ES-I3 (cell line): ENCODE data around the gene MRPS26.
A peak's percentile ranks its signal among the peaks of the same experiment; 100 is the strongest.

ENCODE experiments used
- H3K36me3 ChIP-seq: 2 replicates; pipeline ENCODE4 v1.6.1; 2013; ENCODE audit warnings: mild to moderate bottlenecking, low read length, control low read depth, moderate library complexity; ENCODE audit not compliant: insufficient read depth
- H3K4me1 ChIP-seq: 2 replicates; pipeline ENCODE4 v1.6.1; 2013; ENCODE audit warnings: mild to moderate bottlenecking, control low read depth, low read length; ENCODE audit not compliant: insufficient read depth
- H3K9ac ChIP-seq: 2 replicates; pipeline ENCODE4 v1.6.1; 2013; ENCODE audit warnings: low read depth, mild to moderate bottlenecking, low read length, moderate library complexity
- H3K9me3 ChIP-seq: 2 replicates; pipeline ENCODE4 v1.6.1; 2013; ENCODE audit warnings: mild to moderate bottlenecking, low read length, moderate library complexity; ENCODE audit not compliant: control insufficient read depth, insufficient read depth

MRPS26 gene

GRCh38 chr20:3027987-3028386, 17.9 kb upstream of the MRPS26 start:
- H3K36me3 ChIP-seq = peaks cover 18% of the 10 kb centered on the region
- no peaks in the 10 kb centered on the region for H3K9me3 ChIP-seq
- H3K4me1 ChIP-seq = no peaks in the 10 kb centered on the region
- no peak overlapping the region for H3K9ac ChIP-seq

GRCh38 chr20:3031524-3032147, 14.2 kb upstream of the MRPS26 start:
- H3K9ac ChIP-seq = no peak overlapping the region
- no peaks in the 10 kb centered on the region for H3K9me3 ChIP-seq
- no peaks in the 10 kb centered on the region for H3K4me1 ChIP-seq
- H3K36me3 ChIP-seq = peaks cover 8% of the 10 kb centered on the region; the same call in 1 of the 2 replicates

DNA sequence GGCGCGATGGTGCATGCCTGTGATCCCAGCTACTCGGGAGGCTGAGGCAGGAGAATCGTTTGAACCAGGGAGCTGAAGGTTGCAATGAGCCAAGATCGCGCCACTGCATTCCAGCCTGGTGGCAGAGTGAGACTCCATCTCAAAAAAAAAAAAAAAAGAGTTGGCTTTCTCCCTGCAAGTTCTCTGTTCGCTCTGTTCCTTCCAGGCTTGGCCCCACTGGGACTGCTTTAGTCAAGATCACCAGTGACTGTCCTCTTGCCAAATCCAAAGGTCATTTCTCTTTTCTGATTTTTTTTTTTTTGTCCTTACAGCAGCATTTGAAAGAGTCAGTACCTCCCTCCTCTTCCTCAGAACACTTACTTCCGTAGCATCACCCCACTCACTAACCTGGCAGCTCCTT, 13.2 kb upstream of the MRPS26 start:
- H3K9me3 ChIP-seq = no peaks in the 10 kb centered on the region
- no peaks in the 10 kb centered on the region for H3K4me1 ChIP-seq
- H3K36me3 ChIP-seq = peaks cover 13% of the 10 kb centered on the region
- H3K9ac ChIP-seq = no peak overlapping the region

- Histone ChIP-seq H3K9me3 (no peaks in the 10 kb centered on the region), H3K36me3 (peaks cover 22% of the 10 kb centered on the region), H3K9ac (no peak overlapping the region), H3K4me1 (peaks cover 10% of the 10 kb centered on the region)
These were observed 8.2 kb upstream of the MRPS26 start for GRCh38 chr20:3037654-3038053.

GRCh38 chr20:3038454-3038853, 7.4 kb upstream of the MRPS26 start:
- Histone ChIP-seq H3K4me1 (peaks cover 11% of the 10 kb centered on the region), H3K36me3 (peaks cover 22% of the 10 kb centered on the region), H3K9me3 (no peaks in the 10 kb centered on the region), H3K9ac (no peak overlapping the region)

DNA sequence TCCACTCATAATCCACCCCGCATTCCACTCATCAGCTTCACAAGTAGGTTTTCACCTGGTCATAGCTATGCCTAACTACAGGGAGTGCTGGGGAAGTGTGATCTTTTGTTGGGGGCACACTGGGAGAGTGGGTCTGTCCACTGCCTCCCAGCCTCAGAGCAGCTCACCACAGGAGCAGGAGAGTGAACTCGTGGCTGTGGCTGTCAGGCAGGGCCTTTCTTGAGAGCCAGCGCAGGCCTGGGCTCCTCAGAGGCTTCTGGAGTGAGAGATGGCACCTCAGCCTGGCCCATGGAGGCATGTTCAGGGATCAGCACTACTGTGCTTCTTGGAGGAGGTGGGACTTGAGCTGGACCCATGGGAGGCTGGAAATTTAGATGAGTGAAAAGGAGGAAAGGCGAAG, 6.4 kb upstream of the MRPS26 start:
- Histone ChIP-seq H3K9me3 (no peaks in the 10 kb centered on the region), H3K4me1 (peaks cover 11% of the 10 kb centered on the region), H3K36me3 (peaks cover 22% of the 10 kb centered on the region), H3K9ac (no peak overlapping the region)

- no peak overlapping the region for H3K9ac ChIP-seq
- peaks cover 11% of the 10 kb centered on the region for H3K4me1 ChIP-seq
- H3K36me3 ChIP-seq = peaks cover 22% of the 10 kb centered on the region
- H3K9me3 ChIP-seq = no peaks in the 10 kb centered on the region
These were observed 5.8 kb upstream of the MRPS26 start for GRCh38 chr20:3040086-3040485.

DNA sequence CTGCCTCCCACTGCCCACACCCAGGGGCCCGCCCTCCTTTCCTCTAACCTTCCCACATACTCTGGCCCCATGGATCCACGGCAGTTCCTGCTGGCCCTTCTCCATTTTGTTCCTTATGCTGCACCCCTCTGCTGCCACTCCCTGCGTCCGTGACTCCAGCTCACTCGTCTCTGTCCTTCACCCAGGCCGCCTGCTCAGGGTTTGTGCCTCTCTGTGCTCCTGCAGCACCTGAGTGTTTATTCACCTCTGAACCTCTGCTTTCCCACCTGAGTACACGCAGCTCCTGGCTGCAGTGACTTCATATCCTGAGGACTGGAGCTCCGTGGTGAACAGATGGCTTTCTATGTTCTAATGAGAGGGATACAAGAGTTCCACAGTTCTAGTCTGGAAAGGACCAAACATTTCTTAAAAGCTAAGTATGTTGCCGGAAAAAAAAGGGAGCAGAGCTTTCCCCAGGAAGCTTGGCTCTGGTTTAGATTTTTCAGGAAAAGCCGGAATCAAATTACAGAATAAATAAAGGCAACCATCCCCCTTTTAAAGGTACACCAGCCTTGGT, 3.9 kb upstream of the MRPS26 start:
- Histone ChIP-seq H3K36me3 (peaks cover 22% of the 10 kb centered on the region), H3K9me3 (no peaks in the 10 kb centered on the region), H3K9ac (no peak overlapping the region), H3K4me1 (peaks cover 11% of the 10 kb centered on the region)

DNA sequence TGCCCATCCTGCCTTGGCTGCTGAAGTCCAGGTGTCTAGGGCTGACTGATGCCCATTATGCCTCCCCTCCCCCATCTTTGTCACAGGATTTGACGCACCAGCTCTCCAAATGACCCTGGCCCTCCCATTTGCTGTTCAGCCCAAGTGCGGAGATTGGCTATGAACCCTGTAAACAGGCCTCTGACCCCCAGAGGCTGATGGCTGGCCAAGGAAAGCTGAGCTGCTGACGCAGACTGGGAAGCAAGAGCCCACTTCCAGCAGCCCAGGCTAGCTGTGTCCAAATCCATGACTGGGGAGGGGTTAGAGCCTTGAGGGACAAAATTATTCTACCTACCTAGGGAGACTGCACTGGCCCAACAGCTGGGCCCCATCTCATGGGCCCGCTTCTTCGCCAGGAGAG, 3.2 kb upstream of the MRPS26 start:
- H3K4me1 ChIP-seq = peaks cover 11% of the 10 kb centered on the region
- H3K9ac ChIP-seq = no peak overlapping the region
- H3K36me3 ChIP-seq = peaks cover 18% of the 10 kb centered on the region
- H3K9me3 ChIP-seq = no peaks in the 10 kb centered on the region

DNA sequence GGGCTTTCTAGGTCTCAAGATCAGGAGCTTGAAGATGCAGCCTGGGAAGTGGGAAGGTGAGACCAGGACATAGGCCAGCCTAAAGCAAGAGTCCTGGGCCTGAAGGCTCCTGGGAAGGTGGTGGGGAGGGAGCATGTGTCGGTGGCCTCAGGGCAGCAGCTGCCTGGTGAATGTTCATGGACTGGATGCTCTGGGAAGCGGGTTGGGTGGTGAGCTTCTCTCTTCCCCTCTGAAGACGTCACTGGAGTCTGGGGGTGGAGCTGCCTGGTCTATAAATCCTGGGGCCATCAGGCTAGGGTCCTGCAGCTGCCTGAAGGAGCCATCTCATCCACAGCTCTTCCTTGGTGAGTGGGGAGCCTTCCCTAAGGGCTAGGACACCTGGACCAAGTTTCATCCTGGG, 2.5 kb upstream of the MRPS26 start, which contains the start of gene GNRH2:
Gene GNRH2 (plus strand): TSS at position 301 of the 400 bp plus-strand sequence. CDS start 793 bp downstream, outside the sequence.
- peaks cover 11% of the 10 kb centered on the region for H3K4me1 ChIP-seq
- H3K9me3 ChIP-seq = no peaks in the 10 kb centered on the region
- no peak within 1 kb of the TSS for H3K9ac ChIP-seq
- peaks cover 22% of the 10 kb centered on the region for H3K36me3 ChIP-seq

- peaks cover 19% of the 10 kb centered on the region for H3K36me3 ChIP-seq
- H3K9me3 ChIP-seq = no peaks in the 10 kb centered on the region
- H3K4me1 ChIP-seq = peaks cover 11% of the 10 kb centered on the region
- no peak overlapping the region for H3K9ac ChIP-seq
These were observed 1.4 kb upstream of the MRPS26 start for GRCh38 chr20:3044336-3044965.

DNA sequence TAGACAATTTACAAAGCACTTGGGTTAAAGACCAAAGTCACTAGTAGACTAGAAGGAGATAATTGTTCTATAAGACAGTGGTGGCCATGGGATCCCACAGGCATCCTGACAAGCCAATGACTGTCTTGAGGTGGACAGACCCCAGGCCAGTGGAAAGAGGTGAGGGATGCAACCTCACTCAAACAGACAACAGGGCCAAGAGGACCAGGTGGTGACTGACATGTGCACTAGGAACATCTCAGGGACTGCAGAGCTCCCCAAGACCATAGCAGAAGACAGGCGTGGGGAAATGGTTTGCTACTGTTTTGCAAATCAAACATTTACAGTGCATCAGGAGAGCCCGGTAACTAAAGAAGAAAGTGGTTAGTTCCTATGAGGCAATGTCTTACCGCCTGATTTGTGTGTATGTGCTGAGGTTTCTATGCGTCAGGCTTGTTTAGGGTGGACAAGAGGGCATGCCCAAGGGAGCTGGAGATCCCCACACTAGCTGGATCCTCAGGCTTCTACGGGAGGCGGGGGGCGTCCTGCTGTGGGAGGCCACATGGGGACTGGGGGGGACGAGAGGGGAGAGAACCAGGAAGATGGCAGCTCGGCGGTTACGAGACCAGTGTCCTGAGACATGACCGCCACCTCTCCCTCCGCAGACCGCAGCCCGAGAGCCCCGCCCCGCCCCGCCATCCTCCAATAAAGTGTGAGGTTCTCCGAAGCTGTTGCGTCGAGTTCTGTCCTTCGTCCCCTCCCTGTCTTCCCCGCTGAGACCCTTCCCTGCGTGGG, 623 bp upstream of the MRPS26 start:
- peaks cover 17% of the 10 kb centered on the region for H3K36me3 ChIP-seq
- peaks cover 11% of the 10 kb centered on the region for H3K4me1 ChIP-seq
- peak overlapping the region; percentile 91 for H3K9ac ChIP-seq
- no peaks in the 10 kb centered on the region for H3K9me3 ChIP-seq

DNA sequence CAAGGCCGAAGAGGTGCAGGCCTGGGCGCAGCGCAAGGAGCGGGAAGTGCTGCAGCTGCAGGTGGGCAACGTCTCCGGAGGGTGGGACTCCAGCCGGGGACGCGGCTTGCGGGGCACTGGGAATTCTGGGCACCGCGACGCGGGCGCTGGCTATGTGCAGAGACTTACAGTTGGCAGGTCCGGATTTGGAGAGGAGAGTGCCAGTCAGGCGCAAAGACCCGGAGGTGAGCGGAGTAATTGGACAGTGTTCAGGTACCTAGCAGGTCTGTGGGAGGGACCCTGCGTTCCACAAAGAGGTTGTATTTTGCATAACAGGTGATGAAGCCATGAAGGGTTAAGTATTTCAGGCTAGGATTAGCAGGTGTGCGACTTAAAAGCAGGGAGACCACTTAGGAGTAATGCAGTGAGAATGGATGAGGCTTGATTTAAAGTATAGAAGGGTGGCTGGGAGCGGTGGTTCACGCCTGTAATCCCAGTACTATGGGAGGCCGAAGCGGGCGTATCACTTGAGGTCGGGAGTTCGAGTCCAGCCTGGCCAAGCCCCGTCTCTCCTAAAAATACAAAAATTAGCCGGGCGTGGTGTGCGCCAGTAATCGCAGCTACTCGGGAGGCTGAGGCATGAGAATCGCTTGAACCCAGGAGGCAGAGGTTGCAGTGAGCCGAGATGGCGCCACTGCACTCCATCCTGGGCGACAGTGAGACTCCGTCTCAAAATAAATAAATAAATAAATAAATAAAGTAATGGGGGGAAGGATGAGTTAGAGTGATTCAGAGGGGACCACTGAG, 1.0 kb downstream of the MRPS26 start:
- peak overlapping the region; percentile 91 for H3K9ac ChIP-seq

More for the DNA sequence above, 1.0 kb downstream of the MRPS26 start:
- Histone ChIP-seq H3K36me3 (peaks cover 13% of the 10 kb centered on the region), H3K9me3 (no peaks in the 10 kb centered on the region), H3K4me1 (peaks cover 9% of the 10 kb centered on the region)
